Measurements from ENCODE around the gene FARP1. TPM values are rescaled to one million over a fixed set of nuclear protein-coding genes. Genes with fewer than 3 reads are reported as not detected.
"Not testable (repeated sequence)": the region's sequence is repeated elsewhere in the genome, so short reads cannot be mapped to it uniquely, and the experiment has no call there.

FARP1 gene
- total RNA-seq, 1 donor from 2014 or later, result 14.7 TPM

DNA sequence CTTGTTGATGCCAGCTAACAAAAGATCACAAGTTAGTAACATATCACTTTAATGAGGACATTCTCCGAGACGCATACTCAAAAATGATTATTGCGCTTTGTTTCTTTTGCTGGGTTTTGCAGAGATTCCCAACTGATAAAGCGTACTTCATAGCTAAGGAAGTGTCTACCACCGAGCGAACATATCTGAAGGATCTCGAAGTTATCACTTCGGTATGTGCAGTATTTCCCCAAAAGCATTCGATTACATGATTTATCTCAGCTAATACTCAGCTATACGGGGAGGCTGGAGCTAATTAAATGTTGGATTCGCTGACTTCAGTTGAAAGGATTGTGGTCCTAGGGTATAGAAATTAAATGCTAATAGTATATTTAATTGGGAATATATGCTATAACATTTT lies 267.7 kb downstream of the FARP1 start:
- intact Hi-C loops (cut with DNase I), result no loop called here
- DNase-seq (ENCODE audit: missing footprints), result no peak
- no peak for ATAC-seq

DNA sequence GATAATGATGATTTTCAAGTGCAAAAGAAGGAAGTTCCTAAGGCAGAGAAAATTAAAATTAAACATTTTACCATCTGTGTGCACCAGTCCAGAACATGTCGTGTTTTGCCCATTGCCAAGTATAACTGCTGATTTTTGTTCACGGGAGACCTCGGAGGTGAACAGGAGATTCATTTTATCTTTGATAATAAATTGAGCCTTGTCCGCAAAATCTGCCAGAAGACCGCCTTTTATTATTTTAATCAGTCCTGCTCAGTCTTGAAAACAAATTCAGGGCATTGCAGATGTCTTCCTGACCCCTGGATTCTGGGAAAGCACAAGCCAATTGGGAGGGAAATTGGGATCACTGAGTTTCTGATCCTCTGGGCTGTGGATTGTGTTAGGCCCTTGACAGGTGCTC lies 268.1 kb downstream of the FARP1 start:
- no peak for ATAC-seq
- no peak for DNase-seq (ENCODE audit: missing footprints)
- intact Hi-C loops (cut with DNase I), result no loop called here

DNA sequence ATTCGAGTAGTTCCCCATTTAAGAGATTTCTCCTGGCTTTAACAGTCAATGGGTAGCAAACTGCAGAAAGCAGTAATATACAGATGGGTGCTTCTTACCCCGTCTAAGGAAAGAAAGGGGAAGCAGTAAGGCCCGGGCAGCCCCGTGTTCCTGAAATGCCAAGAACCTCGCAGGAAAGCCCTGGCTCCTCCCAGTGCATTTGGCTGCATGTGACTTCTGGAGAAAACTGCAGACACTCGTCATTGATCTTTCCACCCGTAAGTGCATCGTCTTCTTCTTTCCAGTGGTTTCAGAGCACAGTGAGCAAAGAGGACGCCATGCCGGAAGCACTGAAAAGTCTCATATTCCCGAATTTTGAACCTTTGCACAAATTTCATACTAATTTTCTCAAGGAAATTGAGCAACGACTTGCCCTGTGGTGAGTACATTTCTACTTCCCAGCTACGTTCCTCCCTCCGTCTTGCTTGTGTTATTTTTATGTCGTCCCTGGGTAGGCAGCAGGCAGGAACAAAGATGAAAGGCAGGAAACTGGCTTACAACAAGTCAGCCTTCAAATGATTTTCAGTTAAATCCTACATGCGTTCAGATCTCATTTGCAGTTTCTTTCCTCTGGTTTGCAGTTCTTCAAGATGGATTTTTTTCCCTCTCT lies 268.8 kb downstream of the FARP1 start:
- ATAC-seq (peak; percentile 59), DNase-seq (ENCODE audit: missing footprints) (no peak)
- intact Hi-C loops (cut with DNase I), result no loop called here

DNA sequence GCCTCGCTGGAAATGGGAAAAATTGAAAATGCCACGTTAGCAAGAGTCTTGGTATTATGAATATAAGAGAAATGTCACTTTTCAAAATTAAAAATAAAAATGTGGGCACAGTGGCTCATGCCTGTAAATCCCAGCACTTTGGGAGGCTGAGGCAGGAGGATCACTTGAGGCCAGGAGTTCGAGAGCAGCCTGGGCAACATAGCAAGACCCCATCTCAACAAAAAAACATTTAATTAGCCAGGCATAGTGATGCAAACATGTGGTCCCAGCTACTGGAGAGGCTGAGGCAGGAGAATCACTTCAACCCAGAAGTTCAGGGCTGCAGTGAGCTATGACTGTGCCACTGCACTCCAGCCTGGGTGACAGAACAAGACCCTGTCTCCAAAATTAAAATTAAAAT lies 270.4 kb downstream of the FARP1 start:
- DNase-seq (ENCODE audit: missing footprints); intact Hi-C loops (cut with DNase I); ATAC-seq: not testable (repeated sequence)

DNA sequence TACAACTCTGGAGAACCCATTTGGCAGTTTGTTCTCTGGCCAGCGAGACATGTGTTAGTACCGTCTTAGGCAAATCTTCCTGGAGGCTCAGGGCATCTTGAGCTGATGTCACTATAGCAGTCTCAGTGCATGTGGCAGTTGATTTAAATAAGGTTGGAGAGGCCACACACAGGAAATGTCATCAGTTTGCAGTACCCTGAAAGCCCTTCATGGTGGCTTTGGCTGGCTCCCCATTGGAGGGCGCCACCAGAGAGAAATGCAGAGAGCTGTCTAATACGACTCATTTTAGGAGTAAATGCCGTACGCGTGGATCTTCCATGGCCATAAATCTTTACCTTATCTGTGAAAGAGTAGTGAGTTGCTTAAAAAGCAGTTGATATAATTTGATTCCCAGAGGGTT lies 270.9 kb downstream of the FARP1 start:
- no peak for DNase-seq (ENCODE audit: missing footprints)
- ATAC-seq, result no peak
- intact Hi-C loops (cut with DNase I), result no loop called here

DNA sequence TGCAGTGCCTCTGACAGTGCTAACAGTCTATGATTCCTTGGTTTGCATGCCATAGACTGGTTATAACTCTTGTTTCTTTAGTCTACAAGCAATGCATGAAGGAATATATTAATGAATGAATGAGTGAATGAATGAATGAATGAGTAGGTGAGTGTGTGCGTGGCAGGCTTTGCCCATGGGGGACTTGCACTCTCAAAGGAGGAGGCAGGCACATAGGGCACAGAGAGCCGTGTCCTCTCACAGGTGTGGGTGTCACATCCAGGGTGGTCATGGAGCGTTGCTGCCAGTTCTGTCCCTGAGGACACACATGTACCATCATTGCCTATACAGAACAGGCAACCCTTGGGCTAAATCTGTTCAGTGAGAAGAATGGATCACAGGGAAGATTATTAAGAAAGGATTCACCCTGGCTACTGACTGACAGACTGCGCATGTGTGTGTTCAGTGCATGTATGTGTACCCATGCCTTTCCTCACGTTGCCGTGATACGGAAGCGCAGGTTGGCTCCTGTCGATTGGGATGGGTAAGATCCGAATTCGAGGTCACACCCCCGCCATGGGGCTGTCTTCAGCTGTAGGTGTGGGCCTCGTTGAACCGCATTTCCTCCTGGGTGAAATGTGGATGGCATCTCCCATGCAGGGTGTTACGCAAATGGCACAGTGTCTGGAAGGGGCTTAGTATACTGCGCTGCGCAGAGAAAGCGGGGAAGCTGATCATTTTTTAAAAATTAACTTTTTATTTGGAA lies 272.6 kb downstream of the FARP1 start:
- ATAC-seq (no peak), DNase-seq (ENCODE audit: missing footprints) (no peak)
- intact Hi-C loops (cut with DNase I), result no loop called here

DNA sequence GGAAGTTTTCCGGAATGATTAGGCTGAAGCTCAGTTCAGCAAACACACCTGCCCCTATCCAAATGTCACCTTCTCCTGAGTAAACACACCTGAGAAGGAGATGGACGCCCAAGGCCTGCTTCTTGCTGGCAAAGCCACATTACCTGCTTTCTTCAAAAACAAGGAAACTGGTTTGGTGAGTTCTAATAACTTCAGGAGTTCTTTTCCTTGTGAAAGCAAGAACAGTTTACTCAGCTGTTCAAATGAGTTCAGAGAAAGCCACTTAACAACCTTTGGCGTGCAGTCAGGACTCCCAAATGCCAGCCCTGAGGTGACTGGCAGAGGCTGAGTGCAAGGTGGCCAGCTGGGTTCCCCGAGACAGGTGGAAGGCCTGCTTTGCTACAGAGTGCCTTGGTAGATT lies 273.5 kb downstream of the FARP1 start:
- intact Hi-C loops (cut with DNase I), result no loop called here
- no peak for DNase-seq (ENCODE audit: missing footprints)
- ATAC-seq, result no peak

DNA sequence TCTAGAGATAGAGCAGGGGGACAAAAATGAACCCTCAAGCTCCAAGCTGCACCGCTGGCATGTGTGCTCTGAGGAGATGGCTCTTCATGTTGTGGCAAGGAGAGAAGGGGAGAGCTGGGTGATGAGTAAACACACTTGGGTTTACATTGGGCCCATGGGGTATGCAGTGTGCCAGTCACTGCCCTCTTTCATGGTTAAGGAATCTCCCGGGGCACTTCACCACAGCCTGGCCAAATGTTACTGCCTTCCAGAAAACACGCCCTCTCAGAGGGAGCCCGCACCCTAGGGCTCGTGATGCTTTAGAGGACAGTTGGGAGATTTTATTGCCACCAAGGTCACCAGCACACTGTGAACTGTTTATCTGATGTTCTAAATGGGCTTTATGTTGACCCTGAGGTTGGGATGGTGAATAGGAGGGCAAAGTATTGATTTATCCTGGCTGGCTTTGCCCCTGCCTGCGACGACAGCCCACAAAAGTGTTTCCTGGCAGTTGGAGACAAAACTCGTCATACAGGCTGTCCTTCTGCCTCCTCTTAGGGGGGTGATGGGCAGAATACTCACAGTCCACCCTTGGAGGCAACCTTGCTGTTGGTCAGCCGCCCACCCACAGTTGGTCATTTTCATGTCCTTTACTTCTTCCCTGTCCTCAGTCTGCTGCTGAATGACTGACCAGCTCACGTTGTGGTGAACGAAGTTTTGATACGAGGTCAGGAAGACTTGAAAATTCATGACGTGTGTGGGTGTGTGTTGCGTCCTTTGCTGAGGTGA lies 277.1 kb downstream of the FARP1 start:
- intact Hi-C loops (cut with DNase I), result no loop called here
- ATAC-seq (no peak), DNase-seq (ENCODE audit: missing footprints) (no peak)

DNA sequence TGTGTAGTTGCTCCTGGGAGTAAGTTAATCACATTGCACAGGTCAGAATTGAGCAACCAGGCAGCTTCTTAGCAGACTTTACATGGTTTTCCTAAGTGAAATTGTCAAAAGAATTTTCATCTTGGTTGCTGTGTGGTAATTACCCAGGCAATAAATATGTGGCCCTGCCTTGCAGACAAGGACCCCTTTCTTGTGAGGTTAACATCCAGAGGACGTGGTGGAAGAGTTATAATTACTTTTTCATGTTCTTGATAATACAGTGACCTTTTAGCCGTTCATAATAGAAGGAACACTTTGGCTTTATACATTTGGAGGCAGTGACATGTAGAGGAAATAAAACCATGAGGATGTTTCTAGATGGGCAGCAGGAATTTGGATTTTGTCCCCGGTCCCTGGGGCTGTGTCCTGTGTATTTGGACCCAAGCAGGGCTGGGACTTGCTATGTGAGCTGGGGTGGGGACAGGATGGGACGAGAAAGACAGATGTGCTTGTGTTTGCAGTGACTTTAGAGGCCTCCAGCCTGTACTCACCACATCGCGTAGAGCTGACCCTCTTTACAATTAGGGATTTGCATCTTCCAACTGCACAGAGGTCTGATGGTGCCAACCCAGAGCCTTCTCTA lies 277.8 kb downstream of the FARP1 start:
- ATAC-seq (no peak), DNase-seq (ENCODE audit: missing footprints) (no peak)
- intact Hi-C loops (cut with DNase I), result no loop called here

DNA sequence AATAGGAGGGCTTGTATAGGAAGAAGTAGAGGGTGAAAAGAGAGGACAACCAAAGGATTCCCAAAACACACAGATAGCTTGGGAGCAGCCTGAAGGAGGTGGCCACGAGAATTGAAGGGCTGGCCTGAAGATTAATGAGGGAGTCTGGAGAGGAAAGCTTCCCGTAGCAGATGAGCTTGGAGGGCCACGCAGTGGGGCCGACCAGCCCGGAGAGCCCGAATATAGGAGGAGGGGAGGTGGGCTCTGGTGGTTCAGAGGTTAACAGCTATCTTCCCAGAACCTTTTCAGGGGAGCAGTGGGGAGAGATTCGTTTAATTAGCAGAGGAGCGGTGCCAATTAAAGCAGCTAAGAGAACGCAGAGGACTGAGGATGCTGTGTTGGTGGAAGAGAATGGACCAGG lies 279.2 kb downstream of the FARP1 start:
- DNase-seq (ENCODE audit: missing footprints) (no peak), ATAC-seq (no peak)
- intact Hi-C loops (cut with DNase I), result no loop called here

DNA sequence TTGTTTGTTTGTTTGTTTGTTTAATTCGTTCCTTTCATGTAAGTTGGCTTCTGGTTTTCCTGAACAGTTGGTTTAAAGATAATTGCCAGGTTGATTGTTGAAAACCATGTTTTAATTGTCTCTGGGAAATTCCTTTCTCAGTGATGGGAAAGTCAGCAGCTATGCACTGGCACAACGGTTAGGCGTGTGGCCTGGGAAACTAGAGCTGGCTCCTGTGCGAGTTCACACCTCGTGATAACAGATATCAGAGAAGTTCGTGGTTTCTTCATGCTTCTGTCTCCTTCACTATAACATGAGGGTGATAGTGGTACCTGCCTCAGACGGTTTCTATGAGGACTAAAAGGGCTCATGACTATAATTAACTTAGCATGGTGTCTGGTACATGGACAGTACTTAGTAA lies 280.5 kb downstream of the FARP1 start:
- DNase-seq (ENCODE audit: missing footprints) (no peak), ATAC-seq (no peak)
- intact Hi-C loops (cut with DNase I), result no loop called here

DNA sequence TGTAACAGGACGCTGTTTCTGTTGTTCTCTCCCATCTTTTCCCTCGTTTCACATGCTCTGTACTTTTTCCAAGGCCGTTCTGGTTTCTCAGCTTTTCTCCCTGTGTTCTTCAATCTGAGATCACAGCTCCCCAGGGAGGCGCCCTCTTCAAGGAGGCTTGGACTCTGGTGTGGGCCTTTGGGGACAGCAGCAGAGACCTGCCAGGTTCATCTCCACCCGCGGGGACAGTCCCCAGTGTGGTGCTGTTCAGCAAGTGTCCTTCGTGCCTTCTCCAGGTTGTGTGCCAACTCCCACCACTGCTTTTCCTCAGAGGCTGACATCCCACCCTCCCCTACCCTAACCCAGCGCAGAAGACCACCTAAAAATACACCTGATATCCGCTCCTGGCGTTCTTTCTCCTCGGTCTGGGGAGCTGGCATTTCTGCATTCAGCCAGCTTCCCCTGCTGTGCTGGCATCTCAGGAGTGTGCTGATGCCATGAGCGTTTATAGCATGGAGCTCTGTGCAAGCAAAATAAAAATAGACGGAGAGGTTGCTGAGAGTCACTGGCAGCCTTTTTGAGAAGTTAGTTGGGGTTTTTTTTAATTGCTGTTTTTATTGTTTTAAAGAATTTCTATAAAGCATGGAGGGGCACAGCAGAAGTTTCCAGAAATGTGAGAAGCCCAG lies 284.6 kb downstream of the FARP1 start:
- intact Hi-C loops (cut with DNase I), result no loop called here

DNA sequence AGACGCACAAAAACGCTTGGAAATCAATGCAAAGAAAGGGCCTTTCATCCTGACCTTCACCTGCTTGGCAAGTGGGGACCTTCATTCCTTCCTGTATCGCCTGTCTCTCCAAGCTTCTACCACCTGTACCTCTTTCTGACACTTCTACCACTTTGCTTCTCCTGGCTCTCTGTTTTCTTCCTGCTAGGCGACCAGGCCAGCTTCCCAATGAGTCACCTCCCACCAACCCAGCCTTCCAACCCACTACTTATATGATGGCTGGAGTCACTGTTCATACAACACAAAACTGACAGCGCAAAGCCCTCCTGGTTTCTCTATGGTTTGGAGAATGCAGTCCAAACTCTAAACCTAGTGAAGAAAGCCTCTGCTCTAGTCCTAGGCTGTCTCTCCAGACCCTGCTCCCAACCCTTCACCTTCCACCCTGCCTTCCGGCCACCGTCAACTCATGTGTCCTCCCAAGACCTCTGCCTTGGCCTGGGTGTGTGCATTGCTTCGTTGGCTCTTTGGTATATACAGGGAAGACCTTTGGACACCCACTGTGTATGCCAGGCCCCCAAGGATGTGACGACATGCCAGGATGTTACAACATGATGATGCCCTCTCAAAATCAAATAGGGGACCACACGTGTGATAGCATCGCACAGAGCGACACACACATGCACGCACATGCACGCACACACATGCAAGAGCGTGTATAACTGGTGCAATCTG lies 285.5 kb downstream of the FARP1 start:
- DNase-seq (ENCODE audit: missing footprints), result no peak
- intact Hi-C loops (cut with DNase I), result no loop called here
- ATAC-seq, result no peak

More for the DNA sequence above, 284.6 kb downstream of the FARP1 start:
- ATAC-seq (peak; percentile 63), DNase-seq (ENCODE audit: missing footprints) (no peak)

DNA sequence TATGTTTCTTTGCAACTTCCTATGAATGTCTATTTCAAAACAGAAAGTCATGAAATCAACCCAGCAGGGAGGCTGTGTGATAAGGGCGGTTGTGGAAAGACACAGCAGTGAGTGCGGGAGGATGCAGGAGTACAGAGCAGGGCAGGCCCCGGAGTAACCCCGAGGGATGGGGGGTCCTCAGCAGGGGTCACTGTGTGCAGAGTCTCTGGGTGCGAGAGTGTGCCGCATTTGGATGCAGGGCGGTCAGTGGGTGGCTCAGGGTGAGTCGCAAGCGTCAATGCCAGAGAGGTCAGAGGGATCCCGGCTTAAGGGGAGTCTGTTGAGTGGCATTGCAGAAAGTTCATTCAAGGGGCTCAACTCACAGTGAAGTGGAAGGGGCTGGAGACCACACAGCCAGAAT lies 286.2 kb downstream of the FARP1 start:
- DNase-seq (ENCODE audit: missing footprints) (no peak), ATAC-seq (no peak)
- intact Hi-C loops (cut with DNase I), result no loop called here

DNA sequence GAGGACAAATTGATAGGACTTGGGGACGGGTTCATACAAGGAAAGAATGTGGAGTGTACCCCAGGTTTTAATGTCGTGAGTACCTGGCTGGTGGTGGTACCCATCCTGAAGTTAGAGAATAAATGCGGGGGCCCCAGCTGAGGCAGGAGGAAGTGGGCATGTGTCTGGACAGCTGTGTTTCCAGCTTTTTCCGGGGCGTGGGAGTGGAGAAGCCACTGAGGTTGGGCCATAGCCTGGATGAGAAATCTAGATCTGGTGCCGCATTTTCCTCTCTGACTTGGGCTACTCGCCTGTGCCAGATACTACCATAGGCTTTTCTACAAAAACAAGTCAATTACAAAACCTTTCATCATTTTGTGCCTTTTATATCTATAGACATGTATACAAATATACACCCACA lies 286.6 kb downstream of the FARP1 start:
- DNase-seq (ENCODE audit: missing footprints) (no peak), ATAC-seq (no peak)
- intact Hi-C loops (cut with DNase I), result no loop called here

DNA sequence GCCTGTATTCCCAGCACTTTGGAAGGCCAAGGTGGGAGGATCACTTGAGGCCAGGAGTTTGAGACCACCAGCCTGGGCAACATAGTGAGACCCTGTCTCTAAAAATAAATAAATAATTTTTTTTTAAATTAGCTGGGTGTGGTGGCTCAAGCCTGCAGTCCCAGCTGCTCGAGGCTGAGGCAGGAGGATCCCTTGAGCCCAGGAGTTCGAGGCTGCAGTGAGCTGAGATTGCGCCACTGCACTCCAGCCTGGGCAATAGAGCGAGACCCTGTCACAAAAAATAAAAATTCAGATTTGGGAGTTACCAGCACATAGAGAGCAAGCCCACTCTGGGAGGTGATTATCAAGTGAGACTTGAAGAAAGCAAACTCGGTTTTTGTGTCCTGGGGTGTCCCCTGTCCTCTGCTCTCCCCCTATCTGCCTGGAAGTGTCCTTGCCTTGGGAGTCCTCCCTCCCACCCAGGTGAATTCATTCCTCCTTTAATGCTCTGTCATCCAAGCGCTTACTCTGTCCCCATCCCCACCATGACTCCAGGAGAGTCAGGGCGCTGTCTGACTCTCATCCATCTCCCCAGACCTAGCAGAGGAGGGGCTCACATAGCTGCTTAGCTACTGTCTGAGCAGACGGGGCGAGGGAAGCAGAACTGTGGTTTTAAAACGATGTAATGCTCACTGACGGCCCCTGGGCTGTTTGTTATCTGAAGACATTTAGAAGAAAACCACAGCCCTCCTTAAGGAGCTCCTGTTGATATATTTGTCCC lies 287.3 kb downstream of the FARP1 start:
- intact Hi-C loops (cut with DNase I), result no loop called here
- DNase-seq (ENCODE audit: missing footprints) (no peak), ATAC-seq (no peak)

DNA sequence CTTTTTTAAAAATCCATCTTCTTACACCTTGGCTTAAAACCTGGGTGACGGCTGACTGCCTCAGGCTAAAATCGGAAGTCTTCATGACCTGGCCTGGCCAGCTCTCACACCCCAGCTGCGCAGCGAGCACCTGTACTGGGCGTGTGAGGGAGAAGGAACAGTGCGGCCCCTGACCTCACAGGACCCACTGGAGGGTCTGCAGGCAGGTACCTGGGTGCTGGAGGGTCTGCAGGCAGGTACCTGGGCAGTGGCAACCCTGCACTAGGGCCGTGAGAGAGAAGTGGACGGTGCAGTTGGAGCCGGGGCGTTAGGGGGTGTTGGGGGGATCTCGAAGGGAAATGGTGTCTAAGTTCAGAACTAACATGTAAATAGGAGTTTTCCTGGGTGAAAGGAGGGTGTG lies 289.7 kb downstream of the FARP1 start:
- intact Hi-C loops (cut with DNase I), result no loop called here
- DNase-seq (ENCODE audit: missing footprints), result no peak
- no peak for ATAC-seq

DNA sequence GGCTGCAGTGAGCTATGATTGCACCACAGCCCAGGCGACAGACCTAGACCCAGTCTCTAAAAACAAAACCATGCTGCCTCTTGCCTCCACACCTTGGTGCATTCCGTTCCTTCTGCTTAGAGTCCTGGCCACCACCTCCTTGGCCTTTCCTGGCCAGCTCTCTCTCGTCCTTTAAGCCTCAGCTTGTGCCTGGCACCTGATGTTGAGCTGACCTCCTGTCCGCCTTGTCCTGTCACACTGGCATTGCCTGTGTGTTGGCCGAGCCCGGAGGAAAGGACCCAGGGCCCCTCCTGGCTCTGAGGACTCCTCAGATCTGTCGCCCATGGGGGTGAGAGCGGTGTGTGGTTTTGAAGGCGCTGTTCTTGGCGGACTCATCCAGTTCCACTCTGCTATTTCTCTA lies 290.8 kb downstream of the FARP1 start:
- ATAC-seq (no peak), DNase-seq (ENCODE audit: missing footprints) (no peak)
- intact Hi-C loops (cut with DNase I), result no loop called here
